ENCODE data around the gene CLDN15.

The CLDN15 gene

DNA sequence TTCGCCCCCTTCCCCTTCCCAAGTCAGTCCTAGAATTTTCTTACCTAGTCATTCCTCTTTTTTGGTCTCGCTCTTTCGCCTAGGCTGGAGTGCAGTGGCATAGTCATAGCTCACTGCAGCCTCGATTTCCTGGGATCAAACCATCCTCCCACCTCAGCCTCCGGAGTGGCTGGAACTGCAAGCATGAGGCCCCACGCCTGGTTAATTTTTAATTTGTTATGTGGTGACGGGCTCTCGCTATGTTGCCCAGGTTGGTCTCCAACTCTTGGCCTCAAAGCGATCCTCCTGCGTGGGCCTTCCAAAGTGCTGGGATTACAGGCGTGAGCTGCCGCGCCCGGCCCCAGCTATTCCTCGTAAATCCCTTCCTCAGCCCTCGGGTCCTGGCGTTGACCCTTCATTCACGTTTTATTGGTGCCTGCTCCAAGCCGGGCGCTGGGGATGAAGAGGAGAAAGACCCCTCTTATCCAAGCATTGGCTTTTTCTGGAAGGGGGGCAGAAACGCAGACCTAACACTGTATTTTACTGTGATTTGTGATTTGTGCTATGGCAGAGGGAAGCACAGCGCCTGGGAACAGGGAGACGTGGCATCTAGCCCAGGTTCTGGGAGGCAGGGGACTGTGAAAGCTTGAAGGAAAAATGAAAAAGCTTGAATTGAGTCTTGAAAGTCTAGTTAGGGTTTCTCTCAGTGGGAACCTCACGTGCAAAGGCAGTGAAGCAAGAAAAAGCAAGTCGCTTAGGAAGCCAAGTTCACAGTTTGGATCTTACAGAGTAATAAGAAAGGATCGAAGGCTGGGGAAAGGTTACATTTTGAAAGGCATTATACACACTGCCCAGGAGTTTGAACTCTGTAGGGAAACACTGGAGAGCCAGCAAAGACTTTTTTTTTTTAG lies 19.1 kb downstream of the CLDN15 start:
- TF ChIP-seq, protein P1, sequence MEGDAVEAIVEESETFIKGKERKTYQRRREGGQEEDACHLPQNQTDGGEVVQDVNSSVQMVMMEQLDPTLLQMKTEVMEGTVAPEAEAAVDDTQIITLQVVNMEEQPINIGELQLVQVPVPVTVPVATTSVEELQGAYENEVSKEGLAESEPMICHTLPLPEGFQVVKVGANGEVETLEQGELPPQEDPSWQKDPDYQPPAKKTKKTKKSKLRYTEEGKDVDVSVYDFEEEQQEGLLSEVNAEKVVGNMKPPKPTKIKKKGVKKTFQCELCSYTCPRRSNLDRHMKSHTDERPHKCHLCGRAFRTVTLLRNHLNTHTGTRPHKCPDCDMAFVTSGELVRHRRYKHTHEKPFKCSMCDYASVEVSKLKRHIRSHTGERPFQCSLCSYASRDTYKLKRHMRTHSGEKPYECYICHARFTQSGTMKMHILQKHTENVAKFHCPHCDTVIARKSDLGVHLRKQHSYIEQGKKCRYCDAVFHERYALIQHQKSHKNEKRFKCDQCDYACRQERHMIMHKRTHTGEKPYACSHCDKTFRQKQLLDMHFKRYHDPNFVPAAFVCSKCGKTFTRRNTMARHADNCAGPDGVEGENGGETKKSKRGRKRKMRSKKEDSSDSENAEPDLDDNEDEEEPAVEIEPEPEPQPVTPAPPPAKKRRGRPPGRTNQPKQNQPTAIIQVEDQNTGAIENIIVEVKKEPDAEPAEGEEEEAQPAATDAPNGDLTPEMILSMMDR (IDR thresholded peaks at IDR 0.05; ENCODE audit: low read depth, low read length, missing control alignments), result no peak
- H3K4me3 ChIP-seq (ENCODE audit: low read depth, low read length), result peak overlapping the region; percentile 88
- DNase-seq (ENCODE audit: low read depth), result no peak

DNA sequence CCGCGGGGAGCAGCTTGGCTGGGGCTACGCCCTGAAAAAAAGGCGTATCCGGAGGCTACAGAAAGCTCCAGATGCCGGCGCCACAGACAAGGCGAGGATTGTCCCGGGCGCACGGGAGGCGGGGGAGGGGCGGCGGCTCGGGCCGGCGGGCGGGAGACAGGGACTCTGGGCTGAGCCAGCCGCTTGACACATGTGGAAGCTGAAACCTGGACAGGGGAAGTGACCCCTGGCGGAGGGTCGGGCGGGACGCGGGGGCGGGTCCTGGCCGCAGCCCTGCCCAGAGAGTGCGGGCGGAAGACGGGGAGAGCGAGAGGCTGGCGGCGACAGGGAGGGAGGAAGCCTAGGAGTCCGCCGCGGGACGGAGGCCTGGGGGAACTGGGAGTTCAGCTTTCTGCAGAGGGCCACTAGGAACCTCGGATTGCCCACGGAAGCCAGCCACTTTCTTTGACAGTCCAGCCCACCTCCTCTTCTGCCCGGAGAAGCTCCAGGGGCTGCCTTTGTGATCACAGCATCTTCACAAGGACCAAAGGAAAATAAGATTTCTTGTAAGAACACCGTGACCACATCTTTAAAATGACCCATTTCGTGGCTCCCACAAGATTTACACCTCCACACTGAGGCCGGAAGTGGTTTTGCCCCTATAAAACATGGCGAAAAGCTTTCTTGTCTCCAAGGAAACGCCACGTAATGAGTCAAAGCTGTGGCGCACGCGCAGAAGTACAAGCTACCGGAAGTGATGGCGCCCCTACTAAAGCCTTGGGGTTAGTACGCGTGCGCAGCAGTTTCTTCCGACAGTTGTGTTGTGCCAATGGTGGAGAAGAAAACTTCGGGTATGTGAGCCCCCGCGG lies 20.0 kb downstream of the CLDN15 start, which contains the start of the genes PLOD3 and ZNHIT1:
Gene PLOD3, minus strand, starts transcription at position 194 of the 848 bp plus-strand sequence. CDS start 307 bp downstream, outside the sequence.
Gene ZNHIT1, plus strand, starts transcription at position 778 of the 848 bp plus-strand sequence. Its CDS starts 31 bp downstream, at position 809.
- peak; percentile 95 for DNase-seq (ENCODE audit: low read depth)
- TF ChIP-seq, protein P1 (IDR thresholded peaks at IDR 0.05; ENCODE audit: low read depth, low read length, missing control alignments), result no peak
- peak within 1 kb of the TSS; percentile 88 for H3K4me3 ChIP-seq (ENCODE audit: low read depth, low read length)

DNA sequence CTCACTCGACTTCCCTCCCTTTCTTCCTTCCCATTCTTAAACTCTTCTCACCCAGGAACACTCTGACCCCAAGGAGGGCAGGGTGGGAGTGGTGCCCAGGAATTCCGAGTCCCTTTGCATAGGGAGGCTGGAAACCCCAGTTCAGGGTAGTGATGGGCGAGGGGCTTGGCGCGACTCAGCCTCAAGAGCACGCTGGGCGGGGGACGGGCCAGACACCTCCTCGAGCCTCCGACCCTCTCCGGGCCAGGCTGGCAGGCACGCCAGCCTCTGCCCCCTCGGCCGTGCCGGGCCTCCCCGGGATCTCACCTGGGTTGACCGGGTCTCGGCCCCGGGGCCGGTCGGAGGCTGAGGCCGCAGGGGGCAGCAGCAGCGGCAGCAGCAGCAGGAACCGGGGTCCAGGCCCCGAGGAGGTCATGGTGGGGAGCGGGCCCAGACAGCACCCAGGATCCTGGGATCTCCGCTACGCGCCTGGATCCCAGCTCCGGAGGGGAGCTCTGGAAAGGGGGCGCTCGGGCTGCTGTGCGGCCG lies 20.7 kb downstream of the CLDN15 start:
- peak overlapping the region; percentile 88 for H3K4me3 ChIP-seq (ENCODE audit: low read depth, low read length)
- TF ChIP-seq, protein P1 (IDR thresholded peaks at IDR 0.05; ENCODE audit: low read depth, low read length, missing control alignments), result peak; percentile 11
- no peak for DNase-seq (ENCODE audit: low read depth)

DNA sequence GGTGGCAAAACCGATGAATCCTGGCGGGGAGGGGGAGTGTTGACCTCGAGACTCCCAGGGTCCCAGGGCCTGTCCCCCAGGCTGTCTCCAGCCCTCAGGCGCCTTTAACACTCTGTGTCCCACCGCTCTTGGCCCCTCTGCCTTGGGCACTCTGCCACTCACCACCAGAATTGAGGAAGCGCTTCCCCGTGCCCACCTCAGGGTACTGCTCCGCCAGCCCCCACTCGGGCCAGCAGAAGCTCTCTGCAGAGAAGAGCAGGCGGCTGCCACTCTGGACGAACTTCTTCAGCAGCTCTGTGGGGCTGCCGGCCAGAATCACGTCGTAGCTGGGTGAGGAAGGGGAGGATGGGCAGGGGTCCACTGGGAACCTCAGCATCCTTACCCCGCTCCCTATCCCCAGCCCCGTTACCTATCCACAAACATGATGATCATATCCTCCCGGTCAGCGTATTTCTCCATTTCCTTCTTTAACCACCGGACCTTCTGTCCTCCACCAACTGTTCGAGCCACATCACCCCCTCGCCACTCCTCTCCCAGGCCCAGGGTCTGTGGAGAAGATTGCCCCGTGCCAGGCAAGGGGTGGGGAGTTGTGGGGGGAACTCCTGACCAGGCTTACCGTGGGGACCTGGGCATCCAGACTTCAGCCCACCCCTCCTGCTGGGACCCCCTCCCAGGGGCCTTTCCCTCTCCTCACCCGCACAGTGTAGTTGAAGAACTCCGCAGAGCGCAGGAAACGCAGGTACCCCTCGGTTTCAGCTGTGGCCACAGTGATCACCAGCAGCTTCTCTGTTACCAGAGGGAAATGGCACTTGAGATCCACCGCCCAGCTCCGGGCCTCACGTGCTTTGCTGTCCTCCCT lies 21.4 kb downstream of the CLDN15 start:
- TF ChIP-seq, protein P1 (IDR thresholded peaks at IDR 0.05; ENCODE audit: low read depth, low read length, missing control alignments), result no peak
- peak overlapping the region; percentile 88 for H3K4me3 ChIP-seq (ENCODE audit: low read depth, low read length)
- DNase-seq (ENCODE audit: low read depth), result no peak

DNA sequence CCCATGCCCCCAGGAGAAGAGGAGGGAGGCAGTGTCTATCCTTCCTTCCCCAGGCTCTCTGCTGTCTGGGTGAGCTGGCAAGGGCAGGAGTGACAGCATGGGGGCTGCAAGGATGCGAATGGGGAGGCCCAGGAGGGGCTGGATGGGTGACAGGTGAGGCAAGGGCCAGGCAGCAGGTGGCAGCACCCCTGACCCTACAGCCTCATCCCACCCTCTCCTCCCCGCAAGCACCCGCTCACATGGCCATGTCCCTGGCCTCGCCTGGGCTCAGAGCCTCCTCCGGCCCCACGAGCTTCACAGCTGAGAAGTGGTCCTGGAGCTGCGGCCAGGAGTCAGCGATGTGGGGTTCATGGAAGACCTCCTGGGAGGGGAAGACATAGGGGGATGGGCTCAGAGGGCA lies 25.6 kb downstream of the CLDN15 start:
- no peak for DNase-seq (ENCODE audit: low read depth)
- TF ChIP-seq, protein P1 (IDR thresholded peaks at IDR 0.05; ENCODE audit: low read depth, low read length, missing control alignments), result no peak
- H3K4me3 ChIP-seq (ENCODE audit: low read depth, low read length), result no peak overlapping the region

DNA sequence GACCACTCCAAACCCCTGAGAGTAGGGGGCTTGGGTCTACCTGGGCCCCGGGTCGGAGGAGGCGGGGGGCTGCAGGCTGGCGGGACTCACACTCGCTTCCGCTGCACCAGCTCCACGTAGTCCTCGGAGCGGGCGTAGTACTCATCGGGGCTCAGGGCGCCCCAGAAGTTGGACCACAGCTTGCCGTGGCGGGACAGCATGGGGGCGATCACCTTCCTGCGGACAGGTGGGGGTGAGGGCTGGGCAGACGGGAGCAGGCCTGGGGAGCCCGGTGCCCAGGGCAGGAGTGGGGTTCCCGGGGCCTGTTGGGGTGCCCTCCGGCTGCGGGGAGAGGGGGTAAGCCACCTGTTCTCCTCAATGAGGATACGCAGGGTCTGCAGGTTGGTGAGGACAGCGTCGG lies 26.1 kb downstream of the CLDN15 start:
- no peak overlapping the region for H3K4me3 ChIP-seq (ENCODE audit: low read depth, low read length)
- TF ChIP-seq, protein P1 (IDR thresholded peaks at IDR 0.05; ENCODE audit: low read depth, low read length, missing control alignments), result no peak
- no peak for DNase-seq (ENCODE audit: low read depth)
